Limb (tissue), 2 donors: ENCODE results near the gene TTLL13.
"Not testable (repeated sequence)": the region's sequence is repeated elsewhere in the genome, so short reads cannot be mapped to it uniquely, and the experiment has no call there.

Experiments
- DNase-seq, 2 donors: peaks; one replicate each; pipeline ENCODE4 v3.0.0-alpha.2; 2016; ENCODE audit errors: extremely low spot score in 2 of 2

The TTLL13 gene

DNA sequence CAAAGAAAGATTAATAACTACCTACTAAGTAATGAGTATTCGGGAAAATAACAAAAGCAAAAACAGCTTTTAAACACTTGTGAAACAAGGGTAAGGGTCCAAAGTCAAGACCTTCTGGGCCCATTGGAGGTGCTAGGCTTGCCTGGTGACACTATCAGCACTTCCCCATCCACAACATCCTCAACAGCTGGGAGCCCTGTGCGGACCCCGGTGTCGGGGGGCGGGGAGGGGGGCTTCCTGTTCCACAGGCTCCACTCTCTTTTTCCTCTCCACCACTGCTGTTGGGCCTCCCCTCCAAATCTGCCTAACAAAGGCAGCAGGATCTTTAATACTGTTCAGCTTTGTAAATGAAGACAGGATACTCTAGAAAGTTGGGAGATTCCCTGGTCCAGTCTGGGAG, 37.7 kb downstream of the TTLL13 start:
- DNase-seq = no peak

DNA sequence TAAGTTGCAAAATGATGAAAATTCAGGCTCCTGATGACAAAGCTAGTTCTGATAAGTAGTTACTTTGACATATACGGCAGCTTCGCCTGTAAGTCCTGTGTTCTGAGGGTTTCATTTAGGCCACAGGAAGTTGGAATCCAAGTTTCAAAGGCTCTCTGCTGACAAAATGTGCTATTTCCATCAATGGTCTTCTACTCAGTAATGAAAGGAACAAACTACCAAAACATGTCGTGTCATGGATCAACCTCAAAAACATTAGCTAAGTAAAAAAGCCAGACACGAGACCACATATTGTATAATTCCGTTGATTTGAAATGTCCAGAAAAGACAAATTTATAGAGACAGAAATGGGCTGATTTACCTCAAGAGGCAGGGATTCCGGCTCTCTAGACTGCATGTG, 38.6 kb downstream of the TTLL13 start:
- no peak for DNase-seq

DNA sequence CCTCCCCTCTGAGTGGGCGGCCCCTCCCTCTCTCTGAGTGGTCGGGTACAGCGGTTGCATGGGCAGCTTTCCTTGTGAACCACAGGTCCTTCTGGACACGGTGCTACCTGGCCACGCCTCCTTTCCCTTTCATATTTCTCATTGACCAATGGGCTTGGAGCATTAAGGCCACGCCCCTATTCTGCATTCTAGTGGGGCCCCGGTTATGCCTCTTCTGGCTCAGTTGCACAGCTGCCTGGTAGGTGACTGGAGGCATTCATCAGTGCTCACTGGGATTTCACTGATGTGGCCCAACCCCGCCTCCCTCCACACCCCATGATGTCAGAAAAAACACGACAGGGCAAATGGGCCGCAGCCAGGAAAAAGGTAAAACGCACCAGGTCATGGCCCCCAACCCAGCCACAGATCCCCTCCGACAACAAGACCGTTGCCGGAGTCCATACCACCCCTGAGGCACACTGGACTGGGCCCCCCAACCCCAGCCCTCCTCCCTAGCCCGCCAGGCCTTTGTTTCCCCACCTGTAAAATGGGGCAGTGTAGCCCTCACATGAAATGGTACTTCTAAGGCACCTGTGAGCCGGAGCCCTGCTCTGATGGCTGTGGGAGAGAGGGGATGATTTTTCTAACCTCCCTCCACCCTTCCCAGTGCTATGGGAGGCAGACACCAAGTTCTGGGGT, 42.5 kb downstream of the TTLL13 start:
- no peak for DNase-seq

DNA sequence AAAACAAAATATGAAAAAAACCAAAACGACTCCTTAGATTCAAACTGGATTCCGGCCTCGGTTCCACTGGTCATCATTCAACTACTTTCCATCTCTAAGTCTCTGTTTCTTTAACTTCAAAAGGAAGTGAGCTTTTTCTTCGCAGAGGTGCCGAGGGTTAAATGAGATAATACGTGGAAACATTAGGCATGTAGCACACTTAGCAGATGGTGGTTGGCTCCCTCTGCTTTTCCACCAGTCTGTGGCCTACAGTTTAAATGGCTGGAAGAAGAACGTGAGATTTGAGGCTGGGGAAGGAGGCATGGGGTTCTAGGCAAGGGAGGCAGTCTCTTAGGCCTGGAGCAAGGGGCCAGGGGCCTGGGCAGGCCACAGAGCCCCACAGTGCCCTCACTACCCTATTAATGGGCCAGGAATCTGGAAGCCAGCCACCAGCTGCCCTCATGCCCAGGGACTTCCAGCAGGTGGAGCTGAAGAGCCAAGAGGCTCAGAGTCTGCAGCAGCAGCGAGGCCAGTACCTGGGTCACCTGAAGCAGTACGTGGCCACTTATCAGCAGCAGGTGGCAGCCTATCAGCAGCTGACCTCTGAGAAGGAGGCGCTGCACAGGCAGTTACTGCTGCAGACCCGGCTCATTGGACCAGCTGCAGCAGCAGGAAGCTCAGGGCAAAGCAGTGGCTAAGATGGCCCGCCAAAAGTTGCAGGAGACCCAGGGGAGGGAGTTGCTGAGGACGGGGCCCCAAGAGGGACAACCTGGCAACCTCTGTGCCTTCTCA, 43.9 kb downstream of the TTLL13 start:
- peak in 1 of 2 donors; percentile 64 for DNase-seq

DNA sequence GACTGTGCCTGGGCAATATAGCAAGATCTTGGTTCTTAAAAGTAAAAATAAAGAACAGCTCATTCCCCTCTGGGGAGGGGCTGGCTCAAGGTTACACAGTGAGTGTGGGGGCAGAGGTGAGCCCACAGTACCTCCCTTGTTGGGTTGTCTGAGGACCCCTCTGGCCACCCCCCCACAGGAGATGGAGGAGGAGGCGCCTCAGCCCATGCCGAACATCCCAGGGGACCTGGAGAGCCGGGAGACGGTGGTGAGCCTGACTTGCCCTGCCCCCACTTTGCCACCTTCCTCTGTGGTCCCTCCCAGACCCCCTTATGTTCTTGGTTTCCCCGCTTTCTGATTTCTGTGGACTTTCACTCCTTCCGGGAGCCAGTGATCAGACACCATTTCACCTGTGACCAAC, 44.8 kb downstream of the TTLL13 start:
- no peak for DNase-seq

DNA sequence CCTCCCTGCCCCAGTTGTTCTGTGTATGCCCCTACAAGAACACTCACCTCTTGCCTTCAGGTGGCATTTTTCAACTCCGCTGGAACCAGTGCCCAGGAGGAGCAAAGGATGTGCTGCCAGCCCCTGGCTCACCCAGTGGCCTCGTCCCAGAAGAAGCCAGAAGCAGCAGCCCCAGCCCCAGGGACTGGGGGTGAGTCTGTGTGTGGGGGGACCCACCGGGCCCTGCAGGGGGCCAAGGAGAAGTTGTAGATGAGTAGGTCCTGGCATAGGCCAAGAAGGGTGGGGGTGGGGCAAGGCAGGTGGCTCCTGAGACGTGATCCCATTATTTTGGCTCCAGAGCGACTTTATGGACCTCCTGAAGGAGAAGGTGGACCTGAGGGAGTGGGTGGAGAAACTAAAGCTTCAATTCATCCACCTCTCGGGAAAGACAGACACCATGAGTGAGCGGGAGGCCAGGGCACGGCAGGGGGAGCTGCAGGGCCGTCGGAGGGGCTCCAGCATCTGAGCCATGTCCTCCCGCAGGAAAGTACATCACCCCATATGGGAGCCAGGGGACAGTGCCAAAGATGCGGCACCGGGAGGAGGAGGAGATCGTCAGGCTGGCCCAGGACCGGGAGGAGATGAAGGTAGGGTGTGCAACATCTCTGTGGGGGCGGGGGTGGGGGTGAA, 45.4 kb downstream of the TTLL13 start:
- no peak for DNase-seq

DNA sequence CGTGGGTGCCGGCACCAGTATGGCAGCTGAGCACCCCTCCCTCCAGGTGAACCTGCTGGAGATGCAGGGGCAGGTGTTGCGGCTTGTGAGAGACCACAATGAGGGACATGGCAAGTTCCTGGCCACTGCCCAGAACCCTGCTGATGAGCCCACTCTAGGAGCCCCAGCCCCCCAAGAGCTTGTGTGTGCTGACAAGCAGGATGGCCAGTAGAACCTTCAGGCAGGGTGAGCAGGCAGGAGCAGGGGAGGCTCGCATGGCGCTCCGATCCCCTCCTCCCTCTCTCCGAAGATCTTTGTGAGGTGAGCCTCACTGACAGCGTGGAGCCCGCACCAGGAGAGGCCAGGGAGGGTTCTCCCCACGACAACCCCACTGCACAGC, 45.9 kb downstream of the TTLL13 start:
- no peak for DNase-seq

DNA sequence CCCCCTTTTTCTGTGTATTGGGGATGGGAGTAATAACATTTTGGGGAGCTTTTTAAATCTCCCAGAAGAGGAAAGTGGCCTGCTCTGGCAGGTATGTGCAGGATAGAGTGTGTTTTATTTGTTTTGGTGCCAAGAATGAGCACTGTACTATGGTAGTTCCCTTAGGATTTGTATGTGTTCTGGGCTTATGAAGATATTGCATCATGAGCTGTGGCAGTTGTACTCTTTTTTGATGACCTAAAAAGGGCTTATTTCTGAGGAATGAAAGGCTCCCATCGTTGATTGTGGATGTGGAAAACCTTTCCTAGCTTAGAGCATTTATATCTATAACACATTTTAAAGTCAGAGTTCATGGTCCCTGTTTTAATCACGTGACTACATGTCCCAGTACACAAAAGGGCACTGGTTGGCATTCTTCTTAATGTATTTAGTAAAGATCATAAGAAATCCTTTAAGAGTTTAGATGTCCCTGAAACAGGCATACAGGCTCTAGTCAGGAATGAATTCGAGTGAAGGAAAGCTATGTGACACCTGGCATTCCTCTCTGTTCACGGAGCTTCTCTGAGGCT, 47.0 kb downstream of the TTLL13 start:
- not testable (repeated sequence) for DNase-seq

DNA sequence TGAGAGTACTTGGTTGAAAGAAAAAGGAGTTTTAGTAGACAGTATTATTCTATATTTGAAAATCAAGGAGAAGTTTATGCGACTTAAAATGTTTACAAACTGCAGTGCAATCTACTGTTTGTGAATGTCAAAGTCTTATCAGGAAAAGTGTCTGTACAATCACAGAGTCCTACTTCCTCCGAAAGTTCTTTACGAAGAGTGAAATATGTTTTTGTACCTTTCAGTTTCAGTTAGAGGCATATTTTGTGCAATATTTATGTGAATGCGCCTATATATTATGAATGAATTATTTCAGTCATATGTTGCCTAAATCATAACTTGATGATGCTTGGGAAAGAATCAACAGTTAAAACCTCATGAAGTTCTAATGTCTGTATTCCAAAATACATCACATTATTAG, 47.7 kb downstream of the TTLL13 start:
- no peak for DNase-seq

DNA sequence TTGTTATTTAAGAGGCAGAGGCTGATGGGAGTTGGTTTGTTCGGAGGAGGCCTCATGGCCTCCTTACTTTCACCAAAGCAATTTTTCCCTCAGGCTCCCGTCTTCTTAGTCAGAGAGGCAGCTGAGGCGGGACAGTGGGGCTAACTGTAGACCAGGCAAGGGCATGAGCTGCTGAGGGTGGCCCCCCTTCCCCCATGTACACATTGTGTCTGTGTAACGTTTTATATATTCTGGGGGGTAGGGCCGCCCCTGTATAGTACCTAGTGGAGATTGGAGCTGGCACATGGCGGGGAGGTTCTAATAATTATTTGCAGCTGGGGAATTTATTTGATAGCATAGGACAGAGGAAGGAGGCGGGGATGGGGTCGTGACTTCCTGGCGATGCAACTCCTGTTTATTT, 51.2 kb downstream of the TTLL13 start:
- DNase-seq = no peak

DNA sequence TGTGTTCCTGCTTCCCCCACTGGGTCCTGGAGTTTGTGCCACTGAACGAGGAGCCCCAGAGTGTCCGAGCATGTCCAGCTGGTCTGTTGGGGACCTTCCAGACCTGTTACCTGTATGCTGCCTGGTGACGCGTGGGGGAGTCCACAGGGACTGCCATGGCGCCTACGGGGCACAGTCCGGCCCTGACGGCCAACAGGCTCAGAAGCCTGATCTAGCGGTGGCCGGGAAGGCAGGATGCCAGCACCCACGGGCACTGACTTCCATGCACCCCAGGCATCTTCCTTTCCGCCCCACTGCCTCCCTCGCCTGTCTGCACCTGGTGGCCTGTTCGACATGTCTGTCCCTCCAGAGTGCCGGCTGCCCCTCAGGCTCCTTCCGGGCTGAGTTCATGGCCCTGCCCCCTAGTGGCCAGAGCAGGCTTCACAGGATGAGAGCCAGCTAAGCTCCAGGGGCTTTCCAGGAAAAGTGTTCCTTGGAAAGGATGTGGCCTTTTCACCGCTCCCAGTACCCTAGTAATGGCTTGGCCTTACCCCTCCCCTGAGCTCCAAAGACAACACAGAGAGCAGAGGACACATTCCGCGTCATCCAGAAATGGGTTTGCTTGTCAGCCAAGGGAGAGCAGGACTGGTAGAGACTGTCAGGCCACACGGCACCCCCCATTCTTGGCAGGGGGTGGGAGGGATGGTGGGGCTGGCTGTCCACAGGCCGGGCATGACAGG, 51.8 kb downstream of the TTLL13 start:
- peak in 1 of 2 donors; percentile 67 for DNase-seq

DNA sequence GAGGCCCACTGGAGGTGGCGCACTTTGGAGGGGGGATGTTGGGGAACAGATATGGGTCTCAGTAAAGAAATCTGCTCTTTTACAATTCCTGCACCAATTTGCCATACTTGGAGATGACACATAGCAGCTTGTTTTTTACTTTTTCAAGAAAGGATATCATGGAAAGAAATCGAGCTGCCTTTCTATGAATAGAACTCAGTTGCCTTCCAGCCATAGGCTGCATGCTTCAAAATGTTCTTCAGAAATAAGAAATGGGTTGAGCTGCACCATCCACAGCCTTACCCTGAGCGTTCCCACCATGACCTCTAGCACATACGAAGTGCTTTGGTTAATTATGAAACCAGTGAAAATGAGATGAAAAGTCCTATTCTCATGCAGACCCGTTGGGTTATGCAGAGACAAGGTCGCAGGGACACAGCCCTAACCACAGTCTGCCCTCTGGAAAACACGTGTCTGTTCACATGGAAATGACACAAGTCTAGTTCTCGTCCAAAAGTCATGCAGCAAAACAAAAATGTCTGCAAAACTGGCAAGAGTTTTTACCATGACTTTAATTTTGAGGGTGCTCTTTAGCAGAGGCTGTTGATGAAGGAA, 52.4 kb downstream of the TTLL13 start:
- DNase-seq = no peak

DNA sequence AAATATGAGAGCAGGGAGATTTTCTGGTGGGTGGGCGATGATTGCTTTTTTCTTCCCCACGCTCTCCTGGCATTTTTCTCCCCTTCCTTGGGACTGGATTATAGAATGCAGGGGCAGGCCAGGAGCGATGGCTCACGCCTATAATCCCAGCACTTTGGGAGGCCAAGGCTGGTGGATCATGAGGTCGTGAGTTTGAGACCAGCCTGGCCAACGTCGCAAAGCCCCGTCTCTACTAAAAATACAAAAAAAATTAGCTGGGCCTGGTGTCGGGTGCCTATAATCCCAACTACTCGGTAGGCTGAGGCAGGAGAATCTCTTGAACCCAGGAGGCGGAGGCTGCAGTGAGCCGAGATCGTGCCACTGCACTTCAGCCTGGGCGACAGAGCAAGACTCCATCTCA, 56.0 kb downstream of the TTLL13 start:
- not testable (repeated sequence) for DNase-seq

DNA sequence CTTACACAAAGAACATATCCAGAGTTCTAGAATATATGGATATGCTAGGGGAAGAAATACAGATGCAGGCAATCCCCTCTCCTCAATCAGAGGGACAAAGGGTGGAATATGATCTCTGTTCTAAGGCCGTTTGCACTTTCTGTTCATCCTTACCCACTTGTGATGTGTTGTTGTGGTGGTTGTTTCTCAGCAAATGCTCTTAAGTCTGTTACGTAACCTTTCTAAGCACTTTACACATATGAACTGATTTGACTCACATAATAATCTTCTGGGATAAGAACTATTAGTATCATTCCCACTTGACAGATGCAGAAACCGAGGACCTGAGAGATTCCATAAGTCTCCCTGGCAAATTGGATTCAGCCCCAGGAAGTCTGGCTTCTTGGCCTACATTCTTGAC, 56.6 kb downstream of the TTLL13 start:
- no peak for DNase-seq

DNA sequence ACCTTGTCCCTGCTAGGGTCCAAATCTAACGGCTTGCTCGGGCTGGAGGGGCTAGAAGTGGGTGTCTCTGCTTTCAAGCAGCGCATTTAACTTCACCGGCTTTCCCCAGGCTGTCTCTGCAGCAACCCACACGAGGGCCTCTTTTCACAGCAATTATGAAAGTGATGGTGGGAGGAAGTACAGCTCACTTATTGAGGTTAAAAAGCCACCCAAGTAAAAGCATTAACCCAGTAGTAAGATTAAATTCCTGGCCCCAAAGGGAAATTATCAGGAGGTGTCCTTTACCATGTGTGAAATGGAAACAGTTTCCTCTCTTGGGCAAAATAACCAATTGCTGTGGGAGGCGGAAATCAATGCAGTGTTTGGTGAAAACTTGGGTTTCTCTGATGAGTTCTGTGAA, 57.2 kb downstream of the TTLL13 start:
- DNase-seq = no peak

DNA sequence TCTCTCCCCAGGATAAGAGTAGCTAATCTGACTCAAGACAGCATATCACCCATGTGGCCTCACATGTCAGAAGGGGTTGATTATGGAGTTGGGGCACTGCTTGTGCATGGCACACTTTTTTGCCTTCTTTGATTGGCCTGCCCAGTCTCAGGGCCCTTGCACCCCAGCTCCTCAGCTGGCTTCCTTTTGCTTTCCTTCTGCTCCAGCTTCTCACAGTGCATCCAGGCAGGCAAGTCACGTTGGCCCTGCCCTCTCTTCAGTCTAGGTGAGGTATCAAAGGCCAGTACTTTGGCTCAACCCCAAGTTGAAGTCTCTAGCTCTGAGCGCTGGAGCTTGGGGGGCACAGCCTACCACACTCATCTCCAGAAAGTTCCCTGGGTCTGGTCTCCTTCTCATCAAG, 58.3 kb downstream of the TTLL13 start:
- DNase-seq = no peak

DNA sequence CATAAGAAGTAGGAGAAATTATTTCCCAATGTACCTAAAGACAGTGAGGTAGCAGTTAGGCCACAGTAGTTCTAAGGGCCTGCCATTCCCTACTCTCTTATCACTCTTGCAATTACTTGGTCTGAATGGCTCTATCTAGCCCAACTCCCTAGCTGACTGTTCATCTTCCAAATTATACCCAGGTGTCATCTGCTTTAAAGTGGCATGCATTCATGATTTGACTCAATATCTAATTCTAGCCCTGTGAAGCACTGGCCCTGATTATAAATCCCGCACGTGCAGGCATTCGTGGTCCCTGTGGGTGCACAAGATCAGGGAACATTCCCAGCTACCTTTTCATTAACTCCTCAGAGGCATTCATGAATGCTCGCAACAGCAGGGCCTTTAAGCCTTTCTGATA, 59.7 kb downstream of the TTLL13 start:
- DNase-seq = no peak
